Endothelial cell of umbilical vein (primary cell): ENCODE results near the gene NENF. TPM values are rescaled to one million over a fixed set of nuclear protein-coding genes. Genes with fewer than 3 reads are reported as not detected.
A peak's percentile ranks its signal among the peaks of the same experiment; 100 is the strongest.

Experiments used
- BruUV-seq: library from RNA; stranded (reverse); fragments of 400-500 nt; replicated peaks from 2 replicates; lab custom pipeline; 2021; lab: Mats Ljungman, UMichigan
- CTCF ChIA-PET: fragments of 300-600, 350-600 bp; sonication (Branson Sonifier 250); formaldehyde crosslinking; loops from one replicate; lab custom pipeline; 2021; ENCODE audit warnings: antibody characterized with exemption, inconsistent platforms; lab: Charles Lee
- POLR2A ChIA-PET: fragments of 300-600, 350-600 bp; sonication (Branson Sonifier 250); formaldehyde crosslinking; loops from one replicate; lab custom pipeline; 2021; ENCODE audit warnings: antibody characterized with exemption, inconsistent platforms; lab: Charles Lee
- DNase-seq: peaks from one replicate; pipeline ENCODE4 v3.0.0-alpha.2; 2011; ENCODE audit warnings: low read depth, low spot score
- FAIRE-seq: peaks from 2 replicates; lab custom pipeline; 2011; peaks lifted over from hg19 to GRCh38; lab: Jason Lieb, UNC
- H2AFZ ChIP-seq: 2 replicates; pipeline ENCODE4 v1.6.0; 2012; ENCODE audit warnings: low read depth, low read length, control low read depth, inconsistent platforms
- H3K27ac ChIP-seq: 2 replicates; pipeline ENCODE4 v1.5.1; 2011; ENCODE audit warnings: low read depth, mild to moderate bottlenecking, control low read depth, low read length, moderate library complexity; ENCODE audit not compliant: insufficient read depth
- H3K27me3 ChIP-seq, 2 experiments: 2 replicates each; pipeline versions ENCODE4 v1.6.0 to v1.6.1; 2011; ENCODE audit warnings: low read length in 2 of 2, mixed read lengths in 1 of 2; ENCODE audit not compliant: control insufficient read depth in 2 of 2, insufficient read depth in 2 of 2
- H3K36me3 ChIP-seq, 2 experiments: 2 replicates in 1 of 2; 3 replicates in 1 of 2; pipeline ENCODE4 v1.5.1; 2011; ENCODE audit warnings: low read length in 2 of 2, mild to moderate bottlenecking in 1 of 2, moderate library complexity in 1 of 2; ENCODE audit not compliant: control insufficient read depth in 2 of 2, insufficient read depth in 2 of 2; ENCODE audit errors: extremely low read depth in 1 of 2
- H3K4me1 ChIP-seq: 3 replicates; pipeline ENCODE4 v1.5.1; 2011; ENCODE audit warnings: mild to moderate bottlenecking, low read length; ENCODE audit not compliant: control insufficient read depth, insufficient read depth; ENCODE audit errors: extremely low read depth
- H3K4me2 ChIP-seq: 2 replicates; pipeline ENCODE4 v1.6.1; 2011; ENCODE audit warnings: low read length, control low read depth, mixed read lengths; ENCODE audit not compliant: insufficient read depth
- H3K4me3 ChIP-seq, 3 experiments: fragments of 200-600 bp in 1 of 3; sonication (generic), shearing (Covaris generic) in 1 of 3; replicated peaks in 1 of 3; 2 replicates each; pipeline ENCODE4 v1.5.1; 2011 to 2016; ENCODE audit warnings: control low read depth in 3 of 3, low read length in 3 of 3, mild to moderate bottlenecking in 2 of 3, inconsistent platforms in 1 of 3, low read depth in 1 of 3, moderate library complexity in 1 of 3; ENCODE audit not compliant: insufficient read depth in 1 of 3
- H3K79me2 ChIP-seq: 2 replicates; pipeline ENCODE4 v1.6.0; 2012; ENCODE audit warnings: low read length, inconsistent platforms; ENCODE audit not compliant: control insufficient read depth, insufficient read depth
- H3K9ac ChIP-seq: replicated peaks from 2 replicates; pipeline ENCODE3; 2011; ENCODE audit warnings: low read length, control low read depth; ENCODE audit not compliant: insufficient read depth; ENCODE audit errors: extremely low read depth
- H3K9me1 ChIP-seq: replicated peaks from 3 replicates; pipeline ENCODE4 v1.6.0; 2011; ENCODE audit warnings: mild to moderate bottlenecking, low read length; ENCODE audit not compliant: control insufficient read depth, insufficient read depth; ENCODE audit errors: extremely low read depth
- H3K9me3 ChIP-seq: replicated peaks from 2 replicates; pipeline ENCODE4 v1.5.1; 2012; ENCODE audit warnings: low read length, inconsistent platforms; ENCODE audit not compliant: control insufficient read depth, insufficient read depth
- H4K20me1 ChIP-seq: replicated peaks from 2 replicates; pipeline ENCODE3; 2011; ENCODE audit warnings: mild to moderate bottlenecking, low read length; ENCODE audit not compliant: control insufficient read depth, insufficient read depth; ENCODE audit errors: extremely low read depth
- CTCF ChIP-seq, 2 donors: IDR thresholded peaks; 1 replicate in 1 of 2; 2 replicates in 1 of 2; pipeline ENCODE4 v1.5.1; 2011; ENCODE audit warnings: low read length in 2 of 2, mild to moderate bottlenecking in 2 of 2, moderate library complexity in 2 of 2, control low read depth in 1 of 2, inconsistent platforms in 1 of 2, low read depth in 1 of 2; ENCODE audit not compliant: insufficient read depth in 1 of 2; ENCODE audit errors: extremely low read depth in 1 of 2
- EZH2 ChIP-seq: IDR thresholded peaks from 2 replicates; pipeline ENCODE4 v1.6.1; 2012; ENCODE audit warnings: borderline replicate concordance, low read depth, mild to moderate bottlenecking, moderate library complexity, low read length, inconsistent platforms; ENCODE audit not compliant: severe bottlenecking
- FOS ChIP-seq: IDR thresholded peaks from 2 replicates; pipeline ENCODE4 v1.6.1; 2011; ENCODE audit warnings: mild to moderate bottlenecking, low read length, moderate library complexity, borderline replicate concordance; ENCODE audit not compliant: insufficient read depth
- GATA2 ChIP-seq: IDR thresholded peaks from 2 replicates; pipeline ENCODE4 v1.7.0; 2011; ENCODE audit warnings: low read depth, mild to moderate bottlenecking, moderate library complexity, mixed read lengths, low read length; ENCODE audit not compliant: insufficient read length, insufficient read depth
- JUN ChIP-seq: IDR thresholded peaks from 2 replicates; pipeline ENCODE4 v1.6.1; 2011; ENCODE audit warnings: borderline replicate concordance, low read depth; ENCODE audit not compliant: insufficient read length, insufficient read depth
- MAX ChIP-seq: IDR thresholded peaks from 2 replicates; pipeline ENCODE4 v1.6.1; 2011; ENCODE audit not compliant: insufficient read depth, insufficient read length
- MYC ChIP-seq: IDR thresholded peaks from one replicate; pipeline ENCODE4 v1.6.1; 2011; ENCODE audit warnings: mild to moderate bottlenecking, low read depth, low read length
- POLR2A ChIP-seq: IDR thresholded peaks from 2 replicates; pipeline ENCODE4 v1.6.1; 2012; ENCODE audit warnings: low read depth, mild to moderate bottlenecking, control low read depth, low read length
- POLR2AphosphoS5 ChIP-seq: IDR thresholded peaks from 2 replicates; pipeline ENCODE4 v1.6.1; 2012; ENCODE audit warnings: low read depth, mild to moderate bottlenecking, control low read depth, low read length, moderate library complexity; ENCODE audit not compliant: insufficient read depth
- dilution Hi-C: fragments of 300-500 bp; cut with MboI; formaldehyde crosslinking; loops from one replicate; pipeline ENCODE4 v1.15.0; 2019; ENCODE audit warnings: low sequenced_read_pairs; ENCODE audit not compliant: extremely low pct_ligation_motif_present
- intact Hi-C: fragments of 100-400 bp; cut with micrococcal nuclease; formaldehyde crosslinking; loops from one replicate; pipeline ENCODE4 v1.10.0; 2022
- polyA plus RNA-seq, 4 experiments: library from polyadenylated mRNA; depleted of rRNA in 3 of 4; stranded (reverse) in 3 of 4; unstranded in 1 of 4; fragments of >200 nt; gene quantifications; 2 replicates each; pipeline versions ENCODE4 v1.2.1 to v1.2.3, GENCODE V29; 2011 to 2012; ENCODE audit warnings: missing spikeins in 1 of 4
- total RNA-seq: library from RNA; stranded (reverse); gene quantifications from 2 replicates; pipeline ENCODE4 v1.2.3, GENCODE V29; 2021

NENF gene
- total and polyA plus RNA-seq, 2 donors (not counting 3 experiments of a cell fraction or from before 2014, with no cell fraction given): 19.8 to 23.0 TPM

- peaks cover 0 to 8% of the 10 kb centered on the region in 2 experiments for H3K36me3 ChIP-seq
- H3K9me3 ChIP-seq: no peaks in the 10 kb centered on the region
- DNase-seq (no peak), FAIRE-seq (no peak)
- no peak overlapping the region for H3K9ac ChIP-seq
- intact Hi-C loops (loop anchor here (2.0 kb wide), 1 partner anchor 42 kb away; no protein-coding TSS in a partner anchor), dilution Hi-C loops (no loop called here)
- POLR2A ChIA-PET: no interaction called here
- H3K4me2 ChIP-seq: peak overlapping the region; percentile 45
- no peak overlapping the region for H3K27ac ChIP-seq
- H2AFZ ChIP-seq: peak overlapping the region; percentile 95
- peaks cover under 1 to 1% of the 10 kb centered on the region in 2 experiments for H3K27me3 ChIP-seq
- BruUV-seq: no TSS peak
- H3K79me2 ChIP-seq: peaks cover 7% of the 10 kb centered on the region
- TF ChIP-seq POLR2A (no peak), MAX (no peak), GATA2 (no peak), JUN (no peak), POLR2AphosphoS5 (no peak), EZH2 (no peak), MYC (no peak), FOS (no peak), CTCF (IDR thresholded peaks at IDR 0.05; ENCODE audit: extremely low read depth in 1 of 2, insufficient read depth in 1 of 2, low read depth in 1 of 2, low read length in 2 of 2) (no peak)
- CTCF ChIA-PET: interaction anchor here (1.1 kb wide), 1 partner anchor 41 kb away, joined by 10 read pairs; no protein-coding TSS in a partner anchor
- peak overlapping the region in 1 of 3 experiments; percentile 80 for H3K4me3 ChIP-seq
- H3K9me1 ChIP-seq: no peaks in the 10 kb centered on the region
- H3K4me1 ChIP-seq: peaks cover 6% of the 10 kb centered on the region
- no peaks in the 10 kb centered on the region for H4K20me1 ChIP-seq
Measured at GRCh38 chr1:212415107-212415841, 17.4 kb upstream of the NENF start.
